GM18907 (cell line): ENCODE results near the gene SND1.

Experiments
- ATAC-seq: cut with Tn5 transposase; IDR thresholded peaks from one replicate; pipeline ENCODE4 v1.9.1; 2021; ENCODE audit warnings: mild to moderate bottlenecking, moderate library complexity; ENCODE audit not compliant: unreplicated experiment

The SND1 gene

DNA sequence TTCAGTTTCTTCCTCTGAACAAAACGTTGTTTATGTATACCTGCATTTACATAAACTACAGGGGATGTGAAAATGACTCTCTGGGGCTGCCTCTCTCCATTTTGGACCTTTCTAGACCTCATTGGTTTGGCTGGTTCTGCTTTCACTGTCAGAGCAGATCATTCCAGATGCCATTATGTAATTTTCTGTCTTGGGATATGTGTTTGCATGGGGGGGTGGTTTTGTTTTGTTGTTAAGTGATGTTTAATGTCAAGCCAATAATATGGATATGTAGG lies 206.9 kb downstream of the SND1 start:
- no peak for ATAC-seq

- no peak for ATAC-seq
Observed at GRCh38 chr7:127859330-127859729, 207.3 kb downstream of the SND1 start.

- no peak for ATAC-seq
Observed at GRCh38 chr7:127862525-127862924, 210.5 kb downstream of the SND1 start.

- no peak for ATAC-seq
Observed at GRCh38 chr7:127863082-127863481, 211.1 kb downstream of the SND1 start.

- no peak for ATAC-seq
Observed at GRCh38 chr7:127865466-127865865, 213.5 kb downstream of the SND1 start.

GRCh38 chr7:127870231-127870907 lies 218.4 kb downstream of the SND1 start:
- peak; percentile 81 for ATAC-seq

- no peak for ATAC-seq
Observed at GRCh38 chr7:127871226-127871625, 219.2 kb downstream of the SND1 start.

GRCh38 chr7:127872122-127872521 lies 220.1 kb downstream of the SND1 start:
- ATAC-seq = peak; percentile 67

- no peak for ATAC-seq
Observed at GRCh38 chr7:127873151-127873550, 221.2 kb downstream of the SND1 start.

DNA sequence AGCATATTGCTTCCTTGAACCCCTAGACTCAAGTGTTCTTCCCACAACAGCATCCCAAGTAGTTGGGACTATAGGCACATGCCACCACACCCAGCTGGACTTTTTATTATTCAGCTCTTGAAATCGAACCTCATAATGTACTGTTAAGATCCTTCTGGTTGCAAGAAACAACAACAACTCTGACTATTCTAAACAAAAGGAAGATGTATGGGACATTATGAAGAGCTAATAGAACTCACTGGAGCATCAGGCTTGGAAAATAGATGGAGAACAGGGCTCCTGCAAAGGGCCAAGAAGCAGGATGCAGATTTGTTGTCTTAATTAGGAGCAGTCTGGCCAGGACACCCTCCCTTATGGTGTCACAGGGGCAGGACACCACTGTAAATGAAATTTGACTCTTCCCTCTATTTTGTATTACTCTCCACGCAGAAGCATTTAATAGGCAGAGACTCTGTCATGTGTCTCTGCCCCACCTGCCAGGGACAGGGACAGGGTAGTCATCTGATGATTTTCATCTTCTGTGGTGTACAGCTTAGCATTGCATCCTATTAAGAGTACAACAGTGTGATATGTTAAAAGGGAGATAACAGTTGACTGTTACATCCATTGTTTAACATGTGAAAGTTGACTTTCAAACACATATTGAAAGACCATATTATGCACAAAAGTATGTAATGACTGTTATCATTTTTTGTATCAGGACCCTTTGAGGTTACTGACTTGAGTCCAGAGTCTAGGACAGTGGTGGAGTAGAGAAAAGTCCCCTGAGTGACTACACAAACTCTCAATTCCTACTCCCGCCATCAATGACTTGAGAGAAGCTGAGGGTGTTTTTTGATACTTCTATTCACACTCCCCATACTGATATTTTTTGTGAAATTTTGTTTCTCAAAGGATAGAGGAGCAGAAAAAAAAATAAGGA lies 222.0 kb downstream of the SND1 start:
- ATAC-seq = peak; percentile 39

- ATAC-seq = no peak
Observed at GRCh38 chr7:127874951-127875608, 223.1 kb downstream of the SND1 start.

DNA sequence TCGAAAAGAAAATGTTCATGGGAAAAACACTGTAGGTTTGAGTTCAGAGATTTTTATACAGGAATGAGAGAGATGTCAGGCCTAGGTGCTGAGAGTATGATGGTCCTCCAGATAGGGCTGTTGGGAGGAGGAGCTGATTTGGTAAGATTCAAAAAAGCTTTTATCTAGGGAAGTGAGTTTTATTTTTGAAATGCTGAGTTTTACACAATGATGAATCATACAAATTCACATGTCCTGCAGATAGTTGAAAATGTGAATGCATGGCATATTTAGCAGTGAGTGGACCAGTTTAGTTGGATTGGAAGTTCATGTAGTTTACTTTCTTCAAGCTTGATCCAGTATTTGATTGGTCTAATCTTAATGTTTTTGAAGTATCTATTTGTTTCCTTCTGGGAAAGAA lies 224.4 kb downstream of the SND1 start:
- ATAC-seq = no peak

GRCh38 chr7:127877951-127878350 lies 226.0 kb downstream of the SND1 start:
- no peak for ATAC-seq

DNA sequence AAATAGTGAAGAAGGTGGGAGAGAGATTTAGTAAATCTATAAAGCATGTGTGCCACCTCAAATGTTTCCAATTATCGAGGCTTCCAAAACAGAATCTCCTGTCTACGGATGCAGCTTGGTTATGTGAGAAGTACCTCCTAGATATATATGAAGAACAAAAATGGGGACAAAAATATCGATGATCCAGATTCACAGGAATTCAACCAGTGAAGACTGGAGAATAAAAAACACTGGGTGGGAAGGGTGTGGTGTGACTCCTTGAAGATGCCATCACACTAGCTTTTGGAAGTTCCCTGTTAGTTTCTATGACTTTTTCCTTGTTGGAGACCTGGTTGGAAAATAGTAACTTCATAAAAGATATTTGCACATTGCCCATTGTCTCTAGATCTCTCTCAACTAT lies 226.8 kb downstream of the SND1 start:
- ATAC-seq = no peak

DNA sequence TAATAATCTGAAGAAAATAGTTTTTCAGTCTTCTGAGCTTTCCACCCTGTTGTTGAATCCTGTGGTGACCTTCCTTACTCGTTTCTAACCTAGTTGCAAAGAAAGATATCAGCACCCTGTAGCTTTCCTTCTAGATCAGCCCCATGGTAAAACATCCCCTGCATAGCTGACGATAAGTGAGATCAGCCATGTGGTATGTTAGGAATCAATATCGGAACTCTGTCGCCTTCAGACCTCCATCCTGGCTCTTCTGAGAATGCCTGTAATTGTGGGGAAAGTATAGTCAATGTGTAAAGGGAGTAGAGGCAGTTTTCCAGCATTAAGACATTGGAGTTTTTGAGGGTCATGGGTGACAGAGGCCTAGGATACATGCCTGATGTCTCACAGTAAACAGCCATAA lies 227.4 kb downstream of the SND1 start:
- ATAC-seq = no peak

- no peak for ATAC-seq
Observed at GRCh38 chr7:127879942-127880341, 227.9 kb downstream of the SND1 start.

DNA sequence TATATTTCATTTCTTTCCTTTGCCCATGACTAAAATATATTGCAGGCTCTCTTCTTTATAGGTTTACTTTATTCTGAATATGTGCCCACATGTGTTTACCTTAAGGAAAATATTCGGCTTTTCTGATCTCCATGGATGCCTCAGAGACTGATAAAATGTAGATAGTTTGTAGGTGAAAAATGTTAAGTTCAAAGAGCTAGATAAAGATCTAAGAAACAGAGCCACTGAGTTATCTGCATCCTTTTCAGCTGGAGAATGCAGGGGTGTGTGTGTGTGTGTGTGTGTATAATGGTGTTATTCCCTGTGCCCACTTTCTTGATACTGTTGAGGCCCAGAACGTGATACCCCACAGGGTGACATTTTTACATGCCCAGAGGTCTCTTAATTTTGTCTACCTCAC lies 228.5 kb downstream of the SND1 start:
- ATAC-seq = no peak

GRCh38 chr7:127881564-127881963 lies 229.6 kb downstream of the SND1 start:
- ATAC-seq = no peak

GRCh38 chr7:127882313-127882920 lies 230.4 kb downstream of the SND1 start:
- ATAC-seq = no peak

DNA sequence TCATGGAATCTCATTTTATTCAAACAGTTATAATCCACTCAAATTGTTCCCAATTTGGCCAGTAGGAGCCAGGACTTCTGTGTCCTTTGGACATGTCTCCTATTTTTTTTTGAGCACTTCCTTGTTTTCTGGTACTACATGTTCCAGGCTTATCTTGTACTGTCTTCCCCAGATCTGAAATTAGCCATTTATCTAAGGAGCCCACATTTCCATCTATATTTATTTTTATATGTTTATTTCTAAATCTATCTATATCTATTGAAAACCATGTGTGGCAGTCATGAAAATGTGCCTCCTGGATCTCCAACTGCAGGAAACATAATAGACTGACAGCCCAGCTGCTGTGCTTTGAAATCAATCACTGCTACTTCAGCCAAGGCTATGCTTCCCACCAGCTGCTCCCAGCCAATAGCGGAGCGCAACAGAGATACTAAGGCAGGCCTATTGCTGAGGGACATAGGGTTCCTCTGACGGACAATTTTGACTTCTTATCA lies 232.1 kb downstream of the SND1 start:
- no peak for ATAC-seq

DNA sequence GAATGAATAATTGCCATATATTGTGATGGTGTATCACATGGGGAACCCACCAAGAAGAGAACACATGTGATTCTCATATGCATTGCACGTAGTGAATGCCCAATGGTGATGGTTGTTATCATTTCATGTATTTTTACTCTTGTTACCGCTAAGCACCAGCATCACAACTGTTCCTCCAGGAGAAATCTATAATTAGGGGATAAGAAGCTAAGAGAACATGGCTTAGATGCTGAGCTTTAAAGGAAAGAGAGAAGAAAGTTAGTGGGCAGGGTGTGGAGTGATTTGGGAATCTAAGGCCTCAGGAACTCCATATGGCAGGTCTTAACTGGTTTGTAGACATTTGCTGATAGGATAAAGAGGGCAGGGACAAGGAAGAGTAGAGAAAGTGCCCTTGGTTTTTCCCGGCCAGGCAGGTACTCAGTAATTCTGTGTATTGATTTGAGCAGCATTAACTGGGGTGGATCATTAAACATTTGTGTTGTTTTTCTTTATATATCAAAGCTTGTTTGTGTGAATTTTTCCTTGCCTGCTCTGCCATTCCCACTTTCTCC lies 233.3 kb downstream of the SND1 start:
- no peak for ATAC-seq
